ENCODE data around the gene ZMAT1. TPM values are rescaled to one million over a fixed set of nuclear protein-coding genes. Genes with fewer than 3 reads are reported as not detected.

The ZMAT1 gene
- total RNA-seq, 2 donors from 2014 or later, result 18.0 to 22.2 TPM

Other genes with a start within 250 kb of the ZMAT1 start
- 1 to 10 TPM in 1 of 2 donors, not detected in 1; 1.1 TPM for gene TCEAL2, start 193.7 kb upstream of the ZMAT1 start, total RNA-seq
- not detected for gene TCEAL6, start 210.5 kb upstream of the ZMAT1 start, total RNA-seq
- gene BEX5, start 223.9 kb upstream of the ZMAT1 start, total RNA-seq, result 1 to 10 TPM; 7.1 to 8.9 TPM

Data from T-helper 17 cell (primary cell).